Measurements from ENCODE around the gene TMEM42. TPM values are rescaled to one million over a fixed set of nuclear protein-coding genes. Genes with fewer than 3 reads are reported as not detected.

TMEM42 gene
- polyA plus RNA-seq, 3 donors from 2014 or later: 27.9 to 54.2 (median 43.3) TPM

DNA sequence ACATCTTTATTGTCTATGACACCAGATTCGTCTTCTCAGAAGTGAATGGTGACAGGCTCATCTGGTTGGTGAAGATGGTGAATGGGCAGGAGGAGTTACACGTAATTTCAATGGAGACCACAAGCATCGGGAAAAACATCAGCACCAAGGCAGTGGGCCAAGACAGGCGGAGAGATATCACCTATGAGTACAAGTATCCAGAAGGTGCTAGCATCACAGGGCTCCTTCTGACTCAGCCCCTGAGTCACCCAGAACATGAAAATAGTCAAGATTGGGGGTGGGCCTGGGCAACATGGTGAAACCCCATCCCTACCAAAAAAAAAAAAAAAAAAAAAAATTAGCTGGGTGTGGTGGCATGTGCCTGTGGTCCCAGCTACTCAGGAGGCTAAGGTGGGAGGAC is 45.3 kb downstream of the TMEM42 start:
- no peaks in the 10 kb centered on the region for H3K36me3 Mint-ChIP-seq
- no peak overlapping the region for H3K27ac Mint-ChIP-seq
- H3K9me3 Mint-ChIP-seq: no peaks in the 10 kb centered on the region
- no peak for DNase-seq
- no peak overlapping the region for H3K4me3 Mint-ChIP-seq
- H3K4me1 Mint-ChIP-seq: no peaks in the 10 kb centered on the region
- peaks cover 0 to 14% (median 5%) of the 10 kb centered on the region in 3 donors for H3K27me3 Mint-ChIP-seq (ENCODE audit: low read depth in 3 of 3)

- peaks cover 0 to 10% (median 5%) of the 10 kb centered on the region in 3 donors for H3K27me3 Mint-ChIP-seq (ENCODE audit: low read depth in 3 of 3)
- DNase-seq: no peak
- H3K9me3 Mint-ChIP-seq: no peaks in the 10 kb centered on the region
- no peaks in the 10 kb centered on the region for H3K4me1 Mint-ChIP-seq
- no peaks in the 10 kb centered on the region for H3K36me3 Mint-ChIP-seq
- no peak overlapping the region for H3K27ac Mint-ChIP-seq
- no peak overlapping the region for H3K4me3 Mint-ChIP-seq
Measured at GRCh38 chr3:44907612-44908011, 45.9 kb downstream of the TMEM42 start.

DNA sequence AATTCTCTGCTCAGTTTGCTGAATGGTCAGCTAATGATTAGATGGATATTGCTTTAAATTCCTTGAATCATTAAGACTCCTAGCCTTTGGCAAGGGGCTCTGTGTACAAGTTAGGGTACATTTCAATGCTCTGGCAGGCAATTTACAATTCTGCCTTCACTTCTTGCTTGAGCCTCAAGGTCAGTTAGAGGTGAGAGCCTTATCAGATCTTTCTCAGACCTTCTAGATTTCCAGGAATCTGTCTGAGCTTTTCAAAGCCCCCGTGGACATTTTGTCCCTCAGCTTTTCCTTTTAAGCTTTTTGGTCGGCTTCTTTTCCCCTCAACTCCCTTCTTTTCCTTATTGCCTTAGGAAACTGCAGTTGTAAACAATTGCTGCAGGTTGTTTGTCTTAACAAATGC is 47.4 kb downstream of the TMEM42 start:
- Mint-ChIP-seq H3K4me1 (no peaks in the 10 kb centered on the region), H3K36me3 (no peaks in the 10 kb centered on the region), H3K27me3 (ENCODE audit: low read depth in 3 of 3) (peaks cover 0 to 12% (median 3%) of the 10 kb centered on the region in 3 donors), H3K27ac (no peak overlapping the region), H3K9me3 (no peaks in the 10 kb centered on the region), H3K4me3 (no peak overlapping the region)
- no peak for DNase-seq

GRCh38 chr3:44910693-44911092 is 49.0 kb downstream of the TMEM42 start:
- no peak for DNase-seq
- Mint-ChIP-seq H3K27me3 (ENCODE audit: low read depth in 3 of 3) (peaks cover 0 to 12% (median 0%) of the 10 kb centered on the region in 3 donors), H3K27ac (no peak overlapping the region), H3K4me3 (no peak overlapping the region), H3K4me1 (no peaks in the 10 kb centered on the region), H3K9me3 (no peaks in the 10 kb centered on the region), H3K36me3 (no peaks in the 10 kb centered on the region)

DNA sequence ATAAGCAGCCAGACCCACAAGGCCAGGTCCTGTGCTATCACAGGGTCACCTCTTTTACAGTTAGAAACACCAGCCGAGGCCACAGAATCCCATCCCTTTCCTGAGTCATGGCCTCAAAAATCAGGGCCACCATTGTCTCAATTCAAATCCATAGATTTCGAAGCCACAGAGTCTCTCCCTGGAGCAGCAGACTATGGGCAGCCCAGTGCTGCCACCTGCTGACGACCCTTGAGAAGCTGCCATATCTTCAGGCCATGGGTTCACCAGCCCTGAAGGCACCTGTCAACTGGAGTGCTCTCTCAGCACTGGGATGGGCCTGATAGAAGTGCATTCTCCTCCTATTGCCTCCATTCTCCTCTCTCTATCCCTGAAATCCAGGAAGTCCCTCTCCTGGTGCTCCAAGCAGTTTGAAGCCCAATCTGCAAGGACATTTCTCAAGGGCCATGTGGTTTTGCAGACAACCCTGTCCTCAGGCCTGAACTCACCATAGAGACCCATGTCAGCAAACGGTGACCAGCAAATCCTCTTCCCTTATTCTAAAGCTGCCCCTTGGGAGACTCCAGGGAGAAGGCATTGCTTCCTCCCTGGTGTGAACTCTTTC is 52.3 kb downstream of the TMEM42 start:
- Mint-ChIP-seq H3K27ac (no peak overlapping the region), H3K4me1 (no peaks in the 10 kb centered on the region), H3K9me3 (no peaks in the 10 kb centered on the region), H3K4me3 (no peak overlapping the region), H3K36me3 (peaks cover 0 to 4% (median 4%) of the 10 kb centered on the region in 3 donors), H3K27me3 (ENCODE audit: low read depth in 3 of 3) (peaks cover 0 to 10% (median 0%) of the 10 kb centered on the region in 3 donors)
- DNase-seq: peak; percentile 44 to 61 (median 53)

- H3K4me3 Mint-ChIP-seq: no peak overlapping the region
- H3K27me3 Mint-ChIP-seq (ENCODE audit: low read depth in 3 of 3): peaks cover 0 to 10% (median 0%) of the 10 kb centered on the region in 3 donors
- DNase-seq: no peak
- no peaks in the 10 kb centered on the region for H3K9me3 Mint-ChIP-seq
- H3K27ac Mint-ChIP-seq: no peak overlapping the region
- peaks cover 3 to 12% (median 8%) of the 10 kb centered on the region in 3 donors for H3K36me3 Mint-ChIP-seq
- no peaks in the 10 kb centered on the region for H3K4me1 Mint-ChIP-seq
Measured at GRCh38 chr3:44914936-44915335, 53.2 kb downstream of the TMEM42 start.

Other genes starting within 250 kb of the TMEM42 start
- 1 to 10 TPM; 4.6 to 7.5 (median 4.9) TPM for gene ZNF197, start 236.9 kb upstream of the TMEM42 start, polyA plus RNA-seq
- 1 to 10 TPM; 4.7 to 8.1 (median 6.5) TPM for gene ZNF35, start 213.2 kb upstream of the TMEM42 start, polyA plus RNA-seq
- 1 to 10 TPM; 3.3 to 3.6 (median 3.6) TPM for gene ZNF502, start 149.3 kb upstream of the TMEM42 start, polyA plus RNA-seq
- gene ZNF501, start 132.3 kb upstream of the TMEM42 start, polyA plus RNA-seq: 1 to 10 TPM; 1.8 to 3.3 (median 2.3) TPM
- gene KIAA1143, start 100.3 kb upstream of the TMEM42 start, polyA plus RNA-seq: 10 to 100 TPM; 10.5 to 37.5 (median 31.1) TPM
- under 1 TPM in 2 of 3 donors, not detected in 1; 0.29 to 0.56 TPM for gene KIF15, start 100.1 kb upstream of the TMEM42 start, polyA plus RNA-seq
- gene TGM4, start 12.7 kb downstream of the TMEM42 start, polyA plus RNA-seq: under 1 TPM in 1 of 3 donors, not detected in 2; 0.15 TPM
- 10 to 100 TPM; 43.5 to 65.3 (median 46.9) TPM for gene ZDHHC3, start 114.3 kb downstream of the TMEM42 start, polyA plus RNA-seq
- 10 to 100 TPM; 35.0 to 73.2 (median 52.2) TPM for gene EXOSC7, start 114.3 kb downstream of the TMEM42 start, polyA plus RNA-seq
- 1 to 10 TPM; 1.7 to 7.6 (median 2.0) TPM for gene CLEC3B, start 164.4 kb downstream of the TMEM42 start, polyA plus RNA-seq